Endothelial cell (in vitro differentiated cells): ENCODE measurements around the gene SYT6. TPM values are rescaled to one million over a fixed set of nuclear protein-coding genes. Genes with fewer than 3 reads are reported as not detected.

Experiments
- DNase-seq: peaks from one replicate; pipeline ENCODE4 v3.0.0; 2021; ENCODE audit warnings: low spot score
- H3K27ac Mint-ChIP-seq: one replicate; pipeline ENCODE4 v1.8.0; 2021; ENCODE audit warnings: mixed read lengths, inconsistent platforms; ENCODE audit not compliant: unreplicated experiment
- H3K27me3 Mint-ChIP-seq: one replicate; pipeline ENCODE4 v1.8.0; 2021; ENCODE audit warnings: mild to moderate bottlenecking, moderate library complexity, mixed read lengths, inconsistent platforms; ENCODE audit not compliant: unreplicated experiment
- H3K36me3 Mint-ChIP-seq: one replicate; pipeline ENCODE4 v1.8.0; 2021; ENCODE audit warnings: mild to moderate bottlenecking, low read depth, mixed read lengths, inconsistent platforms; ENCODE audit not compliant: unreplicated experiment
- H3K4me1 Mint-ChIP-seq: one replicate; pipeline ENCODE4 v1.8.0; 2021; ENCODE audit warnings: mild to moderate bottlenecking, mixed read lengths, inconsistent platforms; ENCODE audit not compliant: unreplicated experiment
- H3K4me3 Mint-ChIP-seq: one replicate; pipeline ENCODE4 v1.8.0; 2021; ENCODE audit warnings: mild to moderate bottlenecking, mixed read lengths, inconsistent platforms; ENCODE audit not compliant: unreplicated experiment
- H3K9me3 Mint-ChIP-seq: one replicate; pipeline ENCODE4 v1.8.0; 2021; ENCODE audit warnings: mixed read lengths, inconsistent platforms; ENCODE audit not compliant: unreplicated experiment
- total RNA-seq: library from RNA; stranded (reverse); fragmentation: NEBNext Ultra II Directional; extraction: Animal tissue kit (Norgen Biotek cat#: 25700); gene quantifications from one replicate; pipeline ENCODE4 v1.2.1, GENCODE V29; 2021; ENCODE audit not compliant: unreplicated experiment
- TF ChIP-seq, protein P1 (sequence below): fragments of 200-600 bp; sonication (generic); IDR thresholded peaks from one replicate; pipeline ENCODE4 v1.5.0; 2021; ENCODE audit warnings: antibody characterized with exemption; ENCODE audit not compliant: unreplicated experiment

SYT6 gene
- total RNA-seq, 1 donor from 2014 or later, result 2.1 TPM

DNA sequence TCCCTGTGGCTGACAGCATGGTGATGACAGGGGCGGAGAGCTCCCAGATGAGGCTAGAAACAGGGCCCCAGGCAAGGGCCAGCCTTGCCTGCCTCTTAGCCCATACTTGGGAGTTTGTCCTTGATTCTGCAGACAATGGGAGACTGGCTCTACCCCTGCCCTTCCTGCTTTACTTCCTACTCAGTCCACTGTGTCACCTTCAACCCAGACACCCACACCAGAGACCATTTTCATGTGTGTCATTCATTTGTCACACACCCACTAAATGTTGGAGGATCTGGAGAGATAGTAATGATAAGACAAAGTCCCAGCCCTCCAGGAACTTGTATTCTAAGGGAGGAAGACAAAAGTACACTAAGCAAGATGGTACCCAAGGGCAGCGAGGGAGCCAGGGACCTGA lies 43.7 kb downstream of the SYT6 start:
- no peaks in the 10 kb centered on the region for H3K36me3 Mint-ChIP-seq
- H3K9me3 Mint-ChIP-seq, result no peaks in the 10 kb centered on the region
- no peak overlapping the region for H3K27ac Mint-ChIP-seq
- TF ChIP-seq, protein P1, sequence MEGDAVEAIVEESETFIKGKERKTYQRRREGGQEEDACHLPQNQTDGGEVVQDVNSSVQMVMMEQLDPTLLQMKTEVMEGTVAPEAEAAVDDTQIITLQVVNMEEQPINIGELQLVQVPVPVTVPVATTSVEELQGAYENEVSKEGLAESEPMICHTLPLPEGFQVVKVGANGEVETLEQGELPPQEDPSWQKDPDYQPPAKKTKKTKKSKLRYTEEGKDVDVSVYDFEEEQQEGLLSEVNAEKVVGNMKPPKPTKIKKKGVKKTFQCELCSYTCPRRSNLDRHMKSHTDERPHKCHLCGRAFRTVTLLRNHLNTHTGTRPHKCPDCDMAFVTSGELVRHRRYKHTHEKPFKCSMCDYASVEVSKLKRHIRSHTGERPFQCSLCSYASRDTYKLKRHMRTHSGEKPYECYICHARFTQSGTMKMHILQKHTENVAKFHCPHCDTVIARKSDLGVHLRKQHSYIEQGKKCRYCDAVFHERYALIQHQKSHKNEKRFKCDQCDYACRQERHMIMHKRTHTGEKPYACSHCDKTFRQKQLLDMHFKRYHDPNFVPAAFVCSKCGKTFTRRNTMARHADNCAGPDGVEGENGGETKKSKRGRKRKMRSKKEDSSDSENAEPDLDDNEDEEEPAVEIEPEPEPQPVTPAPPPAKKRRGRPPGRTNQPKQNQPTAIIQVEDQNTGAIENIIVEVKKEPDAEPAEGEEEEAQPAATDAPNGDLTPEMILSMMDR, result no peak
- H3K27me3 Mint-ChIP-seq, result peaks cover 16% of the 10 kb centered on the region
- no peak overlapping the region for H3K4me3 Mint-ChIP-seq
- DNase-seq, result no peak
- peaks cover 30% of the 10 kb centered on the region for H3K4me1 Mint-ChIP-seq

DNA sequence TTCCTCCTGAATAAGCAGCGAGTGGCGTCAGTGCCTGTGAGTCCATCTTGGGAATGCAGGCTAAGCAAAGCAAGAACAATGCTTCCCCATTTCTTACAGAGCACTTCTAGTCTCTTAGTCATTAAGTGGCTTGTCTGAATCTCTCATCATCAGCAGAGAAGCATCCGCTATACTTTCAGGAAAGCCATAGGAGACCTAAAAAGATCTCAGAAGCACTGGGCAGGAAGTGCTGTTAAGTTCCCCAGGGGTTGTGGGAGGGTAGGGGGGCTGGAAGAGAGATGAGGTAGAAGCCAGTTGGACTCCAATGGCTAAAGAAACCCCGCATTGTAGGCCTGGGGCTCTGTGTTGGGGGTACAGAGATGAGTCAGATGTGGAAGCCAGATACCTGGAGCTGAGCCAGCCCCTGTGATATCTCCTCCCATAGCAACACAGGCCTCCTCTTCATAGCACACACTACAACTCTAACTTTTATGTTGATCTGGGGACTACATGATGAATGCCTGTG lies 44.9 kb downstream of the SYT6 start:
- no peaks in the 10 kb centered on the region for H3K36me3 Mint-ChIP-seq
- H3K27ac Mint-ChIP-seq, result no peak overlapping the region
- peaks cover 28% of the 10 kb centered on the region for H3K4me1 Mint-ChIP-seq
- H3K9me3 Mint-ChIP-seq, result no peaks in the 10 kb centered on the region
- TF ChIP-seq, protein P1, result no peak
- H3K27me3 Mint-ChIP-seq, result peaks cover 15% of the 10 kb centered on the region
- no peak for DNase-seq
- H3K4me3 Mint-ChIP-seq, result no peak overlapping the region

DNA sequence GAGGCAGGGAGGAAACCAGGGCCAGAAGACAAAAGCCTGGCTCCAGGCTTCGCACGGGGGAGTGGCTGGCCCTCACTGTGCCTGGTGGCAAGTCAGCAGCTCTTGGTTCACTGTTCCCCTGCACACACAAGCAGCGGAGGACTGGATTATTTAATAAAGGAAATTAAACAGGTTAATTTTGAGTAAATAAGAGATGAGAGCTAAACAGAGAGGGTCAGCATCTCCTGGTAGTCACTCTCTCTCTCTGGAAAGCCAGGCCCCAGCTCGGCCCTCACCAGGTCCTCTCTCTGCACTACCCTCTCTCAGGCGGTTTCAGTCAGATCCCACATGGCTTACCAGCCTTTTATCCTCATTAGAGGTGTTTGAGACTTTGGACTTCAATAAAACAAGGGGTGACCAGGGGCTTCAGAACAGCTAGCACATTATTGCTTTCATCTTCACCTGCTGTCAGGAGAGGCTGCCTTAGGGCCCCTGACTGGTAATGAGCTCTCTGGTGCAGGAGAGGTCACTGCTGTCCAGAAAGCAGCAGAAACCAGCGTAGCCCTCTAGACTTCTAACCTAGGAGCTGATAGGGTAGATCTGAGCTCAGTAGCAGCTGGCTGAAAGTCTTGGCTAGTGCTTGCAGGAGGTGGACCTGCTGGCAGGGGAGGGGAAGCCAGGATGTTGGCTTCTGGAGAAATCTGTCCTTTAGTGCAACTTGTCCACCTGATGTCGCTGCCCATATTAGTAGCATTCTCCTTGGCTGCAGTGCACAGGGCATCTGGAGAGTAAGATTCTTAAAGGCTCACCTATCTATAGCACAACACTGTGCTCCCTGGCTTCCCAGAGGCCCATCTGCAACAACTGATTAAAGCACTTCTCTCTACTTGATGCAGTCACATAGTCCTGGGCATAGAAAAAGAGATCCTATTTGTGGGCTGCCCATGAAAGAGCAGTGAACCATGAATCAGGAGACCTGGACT lies 45.9 kb downstream of the SYT6 start:
- H3K4me1 Mint-ChIP-seq, result peaks cover 27% of the 10 kb centered on the region
- no peaks in the 10 kb centered on the region for H3K36me3 Mint-ChIP-seq
- H3K27ac Mint-ChIP-seq, result no peak overlapping the region
- H3K4me3 Mint-ChIP-seq, result no peak overlapping the region
- no peak for DNase-seq
- TF ChIP-seq, protein P1, result no peak
- H3K27me3 Mint-ChIP-seq, result peaks cover 7% of the 10 kb centered on the region
- H3K9me3 Mint-ChIP-seq, result no peaks in the 10 kb centered on the region

DNA sequence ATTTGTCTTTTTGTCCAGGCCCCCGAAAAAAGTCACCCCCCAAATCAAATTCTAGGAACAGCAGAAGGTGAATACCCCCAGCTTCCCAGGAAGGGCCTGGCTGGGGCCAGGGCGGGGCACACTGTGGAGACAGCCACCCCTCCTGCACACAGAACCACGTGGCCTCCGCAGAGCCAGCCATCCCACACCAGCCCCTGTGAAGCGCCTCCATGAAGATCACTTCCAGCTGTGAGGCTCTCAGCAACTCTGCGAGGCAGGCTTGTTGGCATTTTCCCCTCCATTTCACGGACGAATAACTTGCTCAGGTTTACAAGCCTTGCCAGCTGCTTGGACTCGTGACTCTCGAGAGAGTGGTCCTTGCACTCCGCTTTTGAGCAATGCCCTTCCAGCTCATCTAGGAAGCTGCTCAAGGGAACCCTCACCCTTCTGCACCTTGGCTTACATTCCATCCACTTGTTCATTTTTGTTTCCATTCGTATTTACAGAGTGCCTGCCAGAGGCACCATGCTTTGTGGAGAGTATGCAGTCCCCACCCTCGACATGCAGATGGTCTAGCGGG lies 48.2 kb downstream of the SYT6 start:
- Mint-ChIP-seq H3K27ac (no peak overlapping the region), H3K36me3 (no peaks in the 10 kb centered on the region), H3K4me1 (peaks cover 18% of the 10 kb centered on the region), H3K27me3 (peaks cover 4% of the 10 kb centered on the region), H3K9me3 (no peaks in the 10 kb centered on the region), H3K4me3 (no peak overlapping the region)
- TF ChIP-seq, protein P1, result no peak
- no peak for DNase-seq

DNA sequence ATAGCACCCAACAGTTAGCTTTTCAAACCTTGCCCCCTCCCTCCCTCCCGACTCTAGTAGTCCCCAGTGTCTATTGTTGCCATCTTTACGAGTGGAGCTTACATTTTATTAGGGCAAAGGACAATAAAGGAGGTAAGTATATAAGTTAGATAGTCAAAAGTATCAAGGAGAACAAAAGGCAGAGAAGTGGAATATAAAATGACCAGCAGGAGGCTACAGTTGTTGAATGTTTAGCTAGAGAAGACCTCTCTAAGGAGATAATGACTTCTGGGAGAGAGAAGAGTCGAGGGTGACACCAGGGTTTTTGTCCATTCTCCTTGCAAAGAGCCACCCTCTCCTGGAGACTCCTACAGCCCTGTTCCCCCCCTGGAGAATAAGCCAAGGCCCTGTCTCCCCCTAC lies 48.7 kb downstream of the SYT6 start:
- Mint-ChIP-seq H3K27ac (no peak overlapping the region), H3K4me3 (no peak overlapping the region), H3K9me3 (no peaks in the 10 kb centered on the region), H3K27me3 (peaks cover 4% of the 10 kb centered on the region), H3K4me1 (peaks cover 14% of the 10 kb centered on the region), H3K36me3 (no peaks in the 10 kb centered on the region)
- TF ChIP-seq, protein P1, result no peak
- no peak for DNase-seq
